ENCODE results near the gene DTX3.

DTX3 gene

GRCh38 chr12:57605811-57606311 lies 1.2 kb downstream of the DTX3 start:
- no peak for DNase-seq (ENCODE audit: extremely low spot score, insufficient read length, low read depth)
- no peak for FAIRE-seq

- FAIRE-seq (no peak), DNase-seq (ENCODE audit: extremely low spot score, insufficient read length, low read depth) (no peak)
Observed at GRCh38 chr12:57606399-57606798, 1.8 kb downstream of the DTX3 start.

DNA sequence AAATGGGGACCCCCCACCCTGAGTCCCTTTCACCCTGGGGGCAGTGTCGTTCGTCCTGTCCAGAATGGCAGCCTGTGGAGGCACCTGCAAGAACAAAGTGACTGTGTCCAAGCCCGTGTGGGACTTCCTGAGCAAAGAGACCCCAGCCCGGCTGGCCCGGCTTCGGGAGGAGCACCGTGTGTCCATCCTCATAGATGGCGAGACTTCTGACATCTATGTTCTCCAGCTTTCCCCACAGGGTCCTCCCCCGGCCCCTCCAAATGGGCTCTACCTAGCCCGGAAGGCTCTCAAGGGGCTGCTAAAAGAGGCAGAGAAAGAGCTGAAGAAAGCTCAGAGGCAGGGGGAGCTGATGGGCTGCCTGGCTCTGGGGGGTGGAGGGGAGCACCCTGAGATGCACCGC lies 2.2 kb downstream of the DTX3 start:
- FAIRE-seq = no peak
- no peak for DNase-seq (ENCODE audit: extremely low spot score, insufficient read length, low read depth)

DNA sequence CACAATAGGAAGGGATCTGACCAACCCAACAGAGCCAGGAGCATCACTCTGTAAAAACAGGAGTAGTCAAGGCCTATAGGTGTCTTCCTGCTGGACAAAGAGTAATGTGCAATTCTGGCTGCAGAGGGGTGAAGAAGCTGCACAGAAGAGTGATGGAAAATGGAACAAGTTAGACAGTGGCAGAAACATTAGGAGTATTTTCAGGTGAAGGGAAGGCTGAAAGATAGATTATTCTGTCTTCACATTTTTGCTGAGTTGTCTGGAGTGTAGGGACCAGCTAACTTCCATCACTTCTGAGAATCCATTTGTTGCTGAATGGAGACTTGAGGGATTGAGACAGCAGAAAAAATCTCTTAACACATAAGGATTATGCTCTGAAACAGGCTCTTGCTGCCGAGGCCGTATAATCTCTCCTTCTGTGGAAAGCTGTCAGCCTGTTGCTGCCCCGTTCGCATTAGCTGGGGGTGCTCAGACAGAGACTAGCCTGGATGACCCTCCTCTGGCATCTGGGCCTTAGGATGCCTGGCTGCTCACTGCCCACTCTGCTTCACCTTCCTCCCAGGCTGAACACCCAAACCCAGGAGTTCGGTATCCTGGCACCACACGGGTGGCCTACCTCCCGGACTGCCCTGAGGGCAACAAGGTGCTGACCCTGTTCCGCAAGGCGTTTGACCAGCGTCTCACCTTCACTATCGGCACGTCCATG lies 3.5 kb downstream of the DTX3 start:
- no peak for DNase-seq (ENCODE audit: extremely low spot score, insufficient read length, low read depth)
- no peak for FAIRE-seq

DNA sequence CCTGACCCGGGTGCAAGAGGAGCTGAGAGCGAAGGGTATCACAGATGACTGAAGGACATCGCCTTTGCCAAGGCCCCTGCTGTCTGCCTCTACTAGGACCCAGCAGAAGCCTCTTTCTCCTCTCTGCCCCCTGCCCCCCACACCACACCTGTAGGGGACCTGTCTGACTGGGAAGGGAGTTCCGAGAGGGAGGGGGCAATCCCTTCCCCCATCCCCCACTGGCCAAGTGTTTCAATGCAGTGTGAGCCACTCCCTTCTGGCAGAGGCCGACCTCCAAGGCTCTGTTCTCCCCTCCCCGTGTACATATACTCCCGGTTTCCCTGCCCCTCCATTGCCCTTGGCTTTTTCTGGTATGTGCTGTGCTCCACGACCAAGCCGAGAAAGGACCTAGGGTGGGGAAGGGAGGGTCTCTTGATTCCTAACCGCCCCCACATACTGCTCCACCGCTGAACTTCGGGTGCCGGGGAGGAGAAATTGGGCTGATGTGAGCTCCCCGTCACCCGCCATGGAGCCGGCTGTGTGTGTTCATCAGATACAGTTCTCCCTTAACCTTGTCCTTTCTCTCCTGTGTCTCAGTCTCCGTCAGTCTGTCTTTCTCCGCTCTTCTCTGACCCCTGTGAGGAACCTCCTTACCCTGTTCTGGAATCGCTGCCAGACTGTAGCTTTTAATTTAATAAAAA lies 4.6 kb downstream of the DTX3 start:
- DNase-seq (ENCODE audit: extremely low spot score, insufficient read length, low read depth) (no peak), FAIRE-seq (no peak)

- FAIRE-seq (no peak), DNase-seq (ENCODE audit: extremely low spot score, insufficient read length, low read depth) (no peak)
Observed at GRCh38 chr12:57609781-57610553, 5.3 kb downstream of the DTX3 start.

DNA sequence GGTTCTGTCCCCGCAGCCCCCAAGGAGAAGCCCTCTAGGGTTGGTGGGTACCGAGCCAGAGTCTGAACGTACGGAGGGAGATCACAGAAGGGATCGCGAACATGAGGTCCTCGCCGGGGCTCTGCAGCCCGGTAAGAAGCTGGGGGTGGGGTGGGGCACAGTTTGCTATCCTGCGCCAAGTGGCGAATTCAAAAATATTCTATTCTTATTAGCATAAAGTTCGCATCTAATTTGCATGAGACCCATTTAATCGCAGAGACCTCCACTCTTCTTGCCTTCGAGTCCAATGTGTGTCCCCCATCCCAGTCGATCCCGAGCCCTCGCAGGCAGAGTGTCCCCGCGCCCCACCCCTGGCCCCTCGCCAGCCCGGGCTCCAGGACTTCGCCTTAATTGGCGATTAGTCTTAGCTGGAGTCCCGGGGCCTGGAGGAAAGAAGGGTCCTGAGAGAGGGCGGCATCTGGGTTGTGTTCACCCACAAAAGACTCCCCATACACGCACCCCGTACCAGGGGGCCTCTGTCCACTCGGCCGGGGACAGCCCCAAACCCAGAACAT lies 6.0 kb downstream of the DTX3 start:
- no peak for FAIRE-seq
- DNase-seq (ENCODE audit: extremely low spot score, insufficient read length, low read depth) = no peak

GRCh38 chr12:57611108-57611826 lies 6.6 kb downstream of the DTX3 start, which contains the start of gene ARHGEF25:
Gene ARHGEF25 (plus strand): TSS chr12:57611435. CDS start chr12:57611895, 460 bp downstream.
- no peak for DNase-seq (ENCODE audit: extremely low spot score, insufficient read length, low read depth)

DNA sequence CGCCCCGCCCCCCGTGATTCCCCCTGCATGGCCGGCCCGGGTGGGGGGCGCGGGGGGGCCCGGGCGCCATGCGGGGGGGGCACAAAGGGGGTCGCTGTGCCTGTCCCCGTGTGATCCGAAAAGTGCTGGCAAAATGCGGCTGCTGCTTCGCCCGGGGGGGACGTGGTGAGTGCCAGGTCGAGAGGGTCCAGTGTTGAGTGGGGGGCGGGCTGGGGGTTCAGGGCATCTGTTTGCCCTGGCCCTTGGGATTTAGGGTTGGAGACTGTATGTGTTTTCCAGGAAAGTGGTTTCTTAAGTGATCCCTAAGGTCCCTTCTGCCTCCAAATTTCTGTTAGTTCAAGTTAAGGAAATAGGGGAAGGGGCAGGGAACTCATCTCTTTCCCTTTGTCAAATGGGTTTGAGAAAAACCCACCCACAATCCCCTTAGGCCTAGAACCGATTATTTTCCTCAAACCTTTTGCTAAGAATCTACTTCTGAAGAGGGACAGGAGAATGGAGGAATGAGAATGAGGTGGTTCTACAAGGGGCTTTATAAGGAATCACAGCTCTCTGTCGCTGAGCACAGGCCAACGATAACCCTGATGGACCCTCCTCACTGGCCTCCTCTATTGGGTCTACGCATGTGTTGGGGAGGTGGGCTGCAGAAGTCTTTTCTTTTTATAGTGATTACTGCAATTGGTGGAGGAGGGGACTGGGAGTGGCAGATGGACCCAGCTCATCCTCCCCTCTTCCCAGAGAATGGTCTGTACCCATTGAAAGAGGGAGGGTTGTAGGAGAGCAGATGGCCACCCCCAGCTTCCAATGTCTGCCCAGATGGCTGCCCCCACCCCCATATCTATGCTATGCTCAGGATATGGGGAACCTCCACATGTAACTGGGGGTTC lies 7.4 kb downstream of the DTX3 start:
- no peak for DNase-seq (ENCODE audit: extremely low spot score, insufficient read length, low read depth)
- FAIRE-seq = no peak

More at GRCh38 chr12:57611108-57611826, 6.6 kb downstream of the DTX3 start, which contains the start of gene ARHGEF25:
- no peak for FAIRE-seq

- DNase-seq (ENCODE audit: extremely low spot score, insufficient read length, low read depth) (no peak), FAIRE-seq (no peak)
Observed at GRCh38 chr12:57612711-57613426, 8.2 kb downstream of the DTX3 start.

DNA sequence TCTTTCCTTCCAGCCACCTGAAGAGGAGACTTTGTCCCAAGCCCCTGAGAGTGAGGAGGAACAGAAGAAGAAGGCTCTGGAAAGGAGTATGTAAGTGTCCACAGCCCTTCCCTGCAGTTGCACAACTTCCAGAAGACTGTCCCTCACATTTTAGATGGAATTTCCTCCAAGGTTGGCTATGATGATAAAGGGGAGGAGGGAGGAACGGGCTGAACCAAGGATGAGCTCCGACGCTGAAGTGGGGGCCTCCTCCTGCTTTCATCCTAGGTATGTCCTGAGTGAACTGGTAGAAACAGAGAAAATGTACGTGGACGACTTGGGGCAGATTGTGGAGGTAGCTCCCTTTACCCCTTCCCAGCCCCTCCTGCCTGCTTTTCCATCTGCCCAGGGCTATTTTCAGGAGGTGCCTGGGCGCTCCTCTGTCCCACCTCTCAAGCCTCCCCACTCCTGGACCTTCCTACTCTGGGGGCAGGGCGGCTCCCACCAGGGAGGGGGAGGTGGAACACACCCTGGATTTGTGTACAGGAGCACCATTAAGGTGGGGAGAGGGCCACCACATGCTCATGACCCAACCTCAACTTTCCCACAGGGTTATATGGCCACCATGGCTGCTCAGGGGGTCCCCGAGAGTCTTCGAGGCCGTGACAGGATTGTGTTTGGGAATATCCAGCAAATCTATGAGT lies 8.9 kb downstream of the DTX3 start:
- no peak for FAIRE-seq
- no peak for DNase-seq (ENCODE audit: extremely low spot score, insufficient read length, low read depth)

DNA sequence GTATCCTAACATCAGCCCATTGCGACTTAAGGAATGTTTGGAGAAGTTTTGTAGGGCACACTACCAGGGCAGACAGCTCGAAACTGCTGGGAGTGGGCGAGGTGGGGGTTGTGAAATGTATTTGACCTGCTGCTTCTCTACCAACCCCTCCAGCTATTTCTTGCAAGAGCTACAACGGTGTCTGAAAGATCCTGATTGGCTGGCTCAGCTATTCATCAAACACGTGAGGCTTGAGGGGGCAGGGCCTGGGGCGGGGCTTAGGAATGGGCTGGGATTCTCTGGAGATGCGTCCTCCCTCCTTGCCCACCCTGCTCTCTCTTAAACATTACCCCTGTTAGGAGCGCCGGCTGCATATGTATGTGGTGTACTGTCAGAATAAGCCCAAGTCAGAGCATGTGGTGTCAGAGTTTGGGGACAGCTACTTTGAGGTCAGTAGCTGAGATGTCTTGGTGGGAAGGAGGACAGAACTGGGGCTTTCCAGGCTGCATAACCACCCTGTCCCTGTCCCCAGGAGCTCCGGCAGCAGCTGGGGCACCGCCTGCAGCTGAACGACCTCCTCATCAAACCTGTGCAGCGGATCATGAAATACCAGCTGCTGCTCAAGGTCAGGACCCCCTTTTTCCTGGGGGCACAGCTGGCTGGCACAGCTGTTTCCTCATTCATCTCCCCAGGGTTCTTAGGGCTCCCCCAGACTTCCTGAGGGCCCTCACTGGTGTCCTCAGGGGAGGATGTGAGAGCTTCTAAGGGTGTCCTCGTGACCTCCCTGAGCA lies 9.7 kb downstream of the DTX3 start:
- peak; percentile 69 for DNase-seq (ENCODE audit: extremely low spot score, insufficient read length, low read depth)
- peak; percentile 79 for FAIRE-seq

GRCh38 chr12:57614948-57615500 lies 10.4 kb downstream of the DTX3 start:
- no peak for DNase-seq (ENCODE audit: extremely low spot score, insufficient read length, low read depth)
- no peak for FAIRE-seq

DNA sequence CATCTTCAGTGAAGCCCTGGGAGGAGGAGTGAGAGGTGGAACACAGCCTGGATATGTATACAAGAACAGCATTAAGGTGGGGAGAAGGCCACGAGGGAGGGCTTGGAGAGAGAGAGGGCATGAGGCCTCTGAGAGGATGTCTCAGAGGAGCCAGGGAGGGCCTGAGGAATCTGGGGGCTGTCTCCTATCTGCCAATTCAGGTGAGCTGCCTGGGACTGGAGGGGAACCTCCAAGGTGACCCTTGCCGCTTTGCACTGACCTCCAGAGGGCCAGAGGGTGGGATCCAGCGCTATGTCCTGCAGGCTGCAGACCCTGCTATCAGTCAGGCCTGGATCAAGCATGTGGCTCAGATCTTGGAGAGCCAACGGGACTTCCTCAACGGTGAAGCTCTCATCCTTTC lies 11.0 kb downstream of the DTX3 start:
- FAIRE-seq (no peak), DNase-seq (ENCODE audit: extremely low spot score, insufficient read length, low read depth) (no peak)

GRCh38 chr12:57616383-57617101 lies 11.9 kb downstream of the DTX3 start:
- DNase-seq (ENCODE audit: extremely low spot score, insufficient read length, low read depth) = no peak

GRCh38 chr12:57617942-57618341 lies 13.3 kb downstream of the DTX3 start:
- DNase-seq (ENCODE audit: extremely low spot score, insufficient read length, low read depth) = no peak
- FAIRE-seq = no peak

More at GRCh38 chr12:57616383-57617101, 11.9 kb downstream of the DTX3 start:
- FAIRE-seq = no peak
